Panc1 (cell line): ENCODE results near the gene NXPE3. TPM values are rescaled to one million over a fixed set of nuclear protein-coding genes. Genes with fewer than 3 reads are reported as not detected.

Experiments used
- ATAC-seq: fragments of 200-7000 bp; cut with Tn5 transposase; 2 replicates; pipeline ENCODE4 v1.9.1; 2020; ENCODE audit warnings: mild to moderate bottlenecking, moderate library complexity
- BruUV-seq: library from RNA; stranded (reverse); fragments of 400-500 nt; replicated peaks from 2 replicates; lab custom pipeline; 2021; lab: Mats Ljungman, UMichigan
- CTCF ChIA-PET: fragments of 300-600 bp; sonication (Branson Sonifier 250); formaldehyde crosslinking; loops from one replicate; lab custom pipeline; 2022; ENCODE audit warnings: antibody characterized with exemption; lab: Charles Lee
- POLR2A ChIA-PET: fragments of 300-600 bp; sonication (Branson Sonifier 250); formaldehyde crosslinking; loops from one replicate; lab custom pipeline; 2022; ENCODE audit warnings: antibody characterized with exemption; lab: Charles Lee
- DNase-seq: peaks from one replicate; pipeline ENCODE4 v3.0.0-alpha.2; 2010; ENCODE audit warnings: low read depth, low spot score
- H3K27ac ChIP-seq: 2 replicates; pipeline ENCODE4 v1.5.1; 2011; ENCODE audit warnings: mild to moderate bottlenecking, low read length, inconsistent platforms
- H3K27me3 ChIP-seq: fragments of 200-500 bp; sonication (Bioruptor generic); 2 replicates; pipeline ENCODE4 v1.6.0; 2014; ENCODE audit warnings: low read length, inconsistent platforms; ENCODE audit not compliant: control insufficient read depth, insufficient read depth
- H3K36me3 ChIP-seq: fragments of 200-500 bp; sonication (Bioruptor generic); 2 replicates; pipeline ENCODE4 v1.5.1; 2014; ENCODE audit warnings: inconsistent platforms, mild to moderate bottlenecking, low read length, moderate library complexity; ENCODE audit not compliant: control insufficient read depth, insufficient read depth
- H3K4me1 ChIP-seq: 2 replicates; pipeline ENCODE4 v1.5.1; 2011; ENCODE audit warnings: inconsistent platforms, mild to moderate bottlenecking, low read length, moderate library complexity; ENCODE audit not compliant: control insufficient read depth, insufficient read depth
- H3K4me3 ChIP-seq, 2 experiments: 2 replicates each; pipeline ENCODE4 v1.5.1; 2011 to 2012; ENCODE audit warnings: low read depth in 2 of 2, low read length in 2 of 2, mild to moderate bottlenecking in 2 of 2, inconsistent platforms in 1 of 2, moderate library complexity in 1 of 2
- H3K9me3 ChIP-seq: fragments of 200-500 bp; sonication (Bioruptor generic); 2 replicates; pipeline ENCODE4 v1.5.1; 2014; ENCODE audit warnings: low read depth, mild to moderate bottlenecking, inconsistent platforms, low read length, moderate library complexity; ENCODE audit not compliant: control insufficient read depth, insufficient read depth
- POLR2AphosphoS5 ChIP-seq: IDR thresholded peaks from 2 replicates; pipeline ENCODE4 v1.6.1; 2012; ENCODE audit warnings: mild to moderate bottlenecking, low read depth, low read length, moderate library complexity
- SIN3A ChIP-seq: IDR thresholded peaks from 2 replicates; pipeline ENCODE4 v1.6.1; 2012; ENCODE audit warnings: low read depth, mild to moderate bottlenecking, low read length, moderate library complexity, borderline replicate concordance; ENCODE audit not compliant: insufficient read depth
- TCF7L2 ChIP-seq: IDR thresholded peaks from 2 replicates; pipeline ENCODE4 v1.6.1; 2011; ENCODE audit warnings: mild to moderate bottlenecking, low read depth, low read length, inconsistent platforms
- in situ Hi-C: cut with HindIII; loops from 2 replicates; pipeline ENCODE4 v1.10.0; 2016; ENCODE audit warnings: low sequenced_read_pairs, low pct_unique_long_range_greater_than_20kb
- intact Hi-C: fragments of 100-400 bp; cut with micrococcal nuclease; formaldehyde crosslinking; loops from one replicate; pipeline ENCODE4 v1.10.0; 2022; ENCODE audit not compliant: unreplicated experiment
- total RNA-seq: library from RNA; stranded (reverse); gene quantifications from one replicate; pipeline ENCODE4 v1.2.1, GENCODE V29; 2021; ENCODE audit not compliant: unreplicated experiment
- TF ChIP-seq, protein P1 (sequence below), 2 experiments: IDR thresholded peaks; 2 replicates each; pipeline ENCODE4 v1.6.1; 2011 to 2012; ENCODE audit warnings: low read depth in 2 of 2, control low read depth in 1 of 2, low read length in 1 of 2, mild to moderate bottlenecking in 1 of 2, moderate library complexity in 1 of 2; ENCODE audit not compliant: insufficient read depth in 1 of 2
- TF ChIP-seq, protein P2 (sequence below): fragments of 450-650 bp; IDR thresholded peaks from 2 replicates; pipeline ENCODE4 v1.5.1; 2017; ENCODE audit warnings: mild to moderate bottlenecking

Gene NXPE3
- total RNA-seq, 1 experiment from 2014 or later: 30.4 TPM

DNA sequence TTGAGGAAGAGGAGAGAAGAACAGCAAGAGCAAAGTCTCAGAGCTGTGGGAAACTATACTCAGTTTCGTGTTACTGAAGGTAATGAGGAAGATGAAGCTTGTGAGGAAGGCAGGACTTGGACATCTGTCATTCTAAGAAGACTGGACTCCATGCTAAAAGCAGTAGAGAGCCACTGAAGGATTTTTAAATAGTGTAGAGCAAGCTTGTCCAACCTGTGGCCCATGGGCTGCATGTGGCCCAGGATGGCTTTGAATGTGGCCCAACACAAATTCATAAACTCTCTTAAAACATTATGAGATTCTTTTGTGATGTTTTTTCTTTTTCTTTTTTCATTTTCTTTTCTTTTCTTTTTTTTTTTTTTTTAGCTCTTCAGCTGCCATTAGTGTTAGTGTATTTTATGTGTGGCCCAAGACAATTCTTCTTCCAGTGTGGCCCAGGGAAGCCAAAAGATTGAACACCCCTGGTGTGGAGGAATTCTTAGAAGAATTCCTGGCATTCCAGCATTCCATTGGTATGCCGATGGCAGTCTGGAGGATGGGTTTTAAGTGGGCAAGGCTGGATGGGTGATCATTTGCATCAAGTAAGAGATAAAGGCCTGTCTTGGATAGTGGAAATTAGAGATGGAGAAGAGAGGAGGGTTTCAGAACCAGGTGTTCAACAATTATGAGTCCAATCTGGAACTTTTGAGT is 63.4 kb downstream of the NXPE3 start:
- BruUV-seq: no TSS peak
- DNase-seq: no peak
- POLR2A ChIA-PET: no interaction called here
- Histone ChIP-seq H3K9me3 (no peaks in the 10 kb centered on the region), H3K36me3 (no peaks in the 10 kb centered on the region), H3K4me1 (0 out of 2 replicates have a peak, but pooled peaks cover 5% of the 10 kb centered on the region), H3K27ac (peak overlapping the region; percentile 40; the same call in 1 of the 2 replicates), H3K4me3 (no peak overlapping the region), H3K27me3 (no peaks in the 10 kb centered on the region)
- in situ Hi-C loops (no loop called here), intact Hi-C loops (no loop called here)
- TF ChIP-seq SIN3A (no peak), POLR2AphosphoS5 (no peak), TCF7L2 (no peak)
- TF ChIP-seq, protein P1, sequence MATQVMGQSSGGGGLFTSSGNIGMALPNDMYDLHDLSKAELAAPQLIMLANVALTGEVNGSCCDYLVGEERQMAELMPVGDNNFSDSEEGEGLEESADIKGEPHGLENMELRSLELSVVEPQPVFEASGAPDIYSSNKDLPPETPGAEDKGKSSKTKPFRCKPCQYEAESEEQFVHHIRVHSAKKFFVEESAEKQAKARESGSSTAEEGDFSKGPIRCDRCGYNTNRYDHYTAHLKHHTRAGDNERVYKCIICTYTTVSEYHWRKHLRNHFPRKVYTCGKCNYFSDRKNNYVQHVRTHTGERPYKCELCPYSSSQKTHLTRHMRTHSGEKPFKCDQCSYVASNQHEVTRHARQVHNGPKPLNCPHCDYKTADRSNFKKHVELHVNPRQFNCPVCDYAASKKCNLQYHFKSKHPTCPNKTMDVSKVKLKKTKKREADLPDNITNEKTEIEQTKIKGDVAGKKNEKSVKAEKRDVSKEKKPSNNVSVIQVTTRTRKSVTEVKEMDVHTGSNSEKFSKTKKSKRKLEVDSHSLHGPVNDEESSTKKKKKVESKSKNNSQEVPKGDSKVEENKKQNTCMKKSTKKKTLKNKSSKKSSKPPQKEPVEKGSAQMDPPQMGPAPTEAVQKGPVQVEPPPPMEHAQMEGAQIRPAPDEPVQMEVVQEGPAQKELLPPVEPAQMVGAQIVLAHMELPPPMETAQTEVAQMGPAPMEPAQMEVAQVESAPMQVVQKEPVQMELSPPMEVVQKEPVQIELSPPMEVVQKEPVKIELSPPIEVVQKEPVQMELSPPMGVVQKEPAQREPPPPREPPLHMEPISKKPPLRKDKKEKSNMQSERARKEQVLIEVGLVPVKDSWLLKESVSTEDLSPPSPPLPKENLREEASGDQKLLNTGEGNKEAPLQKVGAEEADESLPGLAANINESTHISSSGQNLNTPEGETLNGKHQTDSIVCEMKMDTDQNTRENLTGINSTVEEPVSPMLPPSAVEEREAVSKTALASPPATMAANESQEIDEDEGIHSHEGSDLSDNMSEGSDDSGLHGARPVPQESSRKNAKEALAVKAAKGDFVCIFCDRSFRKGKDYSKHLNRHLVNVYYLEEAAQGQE (IDR thresholded peaks at IDR 0.05; ENCODE audit: insufficient read depth in 1 of 2, low read depth in 2 of 2, low read length in 1 of 2): no peak
- TF ChIP-seq, protein P2, sequence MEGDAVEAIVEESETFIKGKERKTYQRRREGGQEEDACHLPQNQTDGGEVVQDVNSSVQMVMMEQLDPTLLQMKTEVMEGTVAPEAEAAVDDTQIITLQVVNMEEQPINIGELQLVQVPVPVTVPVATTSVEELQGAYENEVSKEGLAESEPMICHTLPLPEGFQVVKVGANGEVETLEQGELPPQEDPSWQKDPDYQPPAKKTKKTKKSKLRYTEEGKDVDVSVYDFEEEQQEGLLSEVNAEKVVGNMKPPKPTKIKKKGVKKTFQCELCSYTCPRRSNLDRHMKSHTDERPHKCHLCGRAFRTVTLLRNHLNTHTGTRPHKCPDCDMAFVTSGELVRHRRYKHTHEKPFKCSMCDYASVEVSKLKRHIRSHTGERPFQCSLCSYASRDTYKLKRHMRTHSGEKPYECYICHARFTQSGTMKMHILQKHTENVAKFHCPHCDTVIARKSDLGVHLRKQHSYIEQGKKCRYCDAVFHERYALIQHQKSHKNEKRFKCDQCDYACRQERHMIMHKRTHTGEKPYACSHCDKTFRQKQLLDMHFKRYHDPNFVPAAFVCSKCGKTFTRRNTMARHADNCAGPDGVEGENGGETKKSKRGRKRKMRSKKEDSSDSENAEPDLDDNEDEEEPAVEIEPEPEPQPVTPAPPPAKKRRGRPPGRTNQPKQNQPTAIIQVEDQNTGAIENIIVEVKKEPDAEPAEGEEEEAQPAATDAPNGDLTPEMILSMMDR: no peak
- CTCF ChIA-PET: interaction anchor here (0.6 to 0.7 kb wide), 3 partner anchors 14 to 387 kb away, joined by 4 to 5 read pairs (median 4); no protein-coding TSS in a partner anchor
- peak; percentile 67; the same call in 1 of the 2 replicates for ATAC-seq

DNA sequence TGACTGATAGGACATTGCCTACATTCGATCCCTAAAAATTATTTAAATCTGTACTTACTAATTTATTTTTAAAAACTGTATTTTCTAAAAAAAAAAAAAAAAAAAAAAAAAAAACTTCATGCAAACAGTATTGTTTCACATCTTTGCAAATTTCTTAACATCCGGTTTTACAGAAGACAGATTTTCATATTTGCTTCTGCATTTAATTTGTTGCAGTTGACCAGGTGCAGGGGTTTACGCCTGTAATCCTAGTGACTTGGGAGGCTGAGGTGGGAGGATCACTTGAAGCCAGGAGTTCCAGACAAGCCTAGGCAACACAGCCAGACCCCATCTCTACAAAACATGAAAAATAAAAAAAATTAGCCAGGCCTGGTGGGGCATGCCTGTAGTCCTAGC is 63.9 kb downstream of the NXPE3 start:
- ATAC-seq (no peak), DNase-seq (no peak)
- H3K36me3 ChIP-seq: no peaks in the 10 kb centered on the region
- no peak overlapping the region for H3K4me3 ChIP-seq
- no peak for TF ChIP-seq TCF7L2
- TF ChIP-seq, protein P2: no peak
- no peak for TF ChIP-seq POLR2AphosphoS5
- no peak for TF ChIP-seq SIN3A
- TF ChIP-seq, protein P1 (IDR thresholded peaks at IDR 0.05; ENCODE audit: insufficient read depth in 1 of 2, low read depth in 2 of 2, low read length in 1 of 2): no peak
- intact Hi-C loops (no loop called here), in situ Hi-C loops (no loop called here)
- ChIA-PET CTCF (interaction anchor here (0.6 kb wide), 2 partner anchors 14 to 18 kb away, joined by 4 to 5 read pairs; no protein-coding TSS in a partner anchor), POLR2A (no interaction called here)
- BruUV-seq: no TSS peak
- H3K9me3 ChIP-seq: no peaks in the 10 kb centered on the region
- no peak overlapping the region for H3K27ac ChIP-seq
- H3K4me1 ChIP-seq: peaks cover 7% of the 10 kb centered on the region
- no peaks in the 10 kb centered on the region for H3K27me3 ChIP-seq
